Caco-2 (cell line): ENCODE data around the gene REPIN1. TPM values are rescaled to one million over a fixed set of nuclear protein-coding genes. Genes with fewer than 3 reads are reported as not detected.
"Not testable (repeated sequence)": the region's sequence is repeated elsewhere in the genome, so short reads cannot be mapped to it uniquely, and the experiment has no call there.

ENCODE experiments used
- BruUV-seq: library from RNA; stranded (reverse); fragments of 400-500 nt; replicated peaks from 2 replicates; lab custom pipeline; 2021; lab: Mats Ljungman, UMichigan
- CTCF ChIA-PET: fragments of 300-600 bp; sonication (Branson Sonifier 250); formaldehyde crosslinking; loops from one replicate; lab custom pipeline; 2022; ENCODE audit warnings: antibody characterized with exemption; lab: Charles Lee
- POLR2A ChIA-PET: fragments of 300-600 bp; sonication (Branson Sonifier 250); formaldehyde crosslinking; loops from one replicate; lab custom pipeline; 2022; ENCODE audit warnings: antibody characterized with exemption; lab: Charles Lee
- DNase-seq, 2 experiments: peaks; one replicate each; pipeline versions ENCODE4 v3.0.0 to v3.0.0-alpha.2; 2020 to 2022
- H3K27me3 ChIP-seq: replicated peaks from 2 replicates; pipeline ENCODE4 v1.6.0; 2011; ENCODE audit warnings: low read length; ENCODE audit not compliant: control insufficient read depth, insufficient read depth
- H3K36me3 ChIP-seq: 2 replicates; pipeline ENCODE4 v1.5.1; 2011; ENCODE audit warnings: low read length; ENCODE audit not compliant: control insufficient read depth, insufficient read depth
- H3K4me1 ChIP-seq: fragments of 250-450 bp; sonication (Bioruptor Pico); 2 replicates; pipeline ENCODE4 v1.5.1; 2020; ENCODE audit warnings: mild to moderate bottlenecking
- H3K4me3 ChIP-seq: 2 replicates; pipeline ENCODE4 v1.5.1; 2011; ENCODE audit warnings: low read depth, mild to moderate bottlenecking, control low read depth, low read length
- H3K9me3 ChIP-seq: fragments of 250-450 bp; sonication (Bioruptor Pico); 2 replicates; pipeline ENCODE4 v1.5.1; 2020; ENCODE audit warnings: mild to moderate bottlenecking, moderate library complexity
- H3K27ac Mint-ChIP-seq: one replicate; pipeline ENCODE4 v1.8.0; 2022; ENCODE audit warnings: mixed read lengths; ENCODE audit not compliant: unreplicated experiment
- H3K27me3 Mint-ChIP-seq: one replicate; pipeline ENCODE4 v1.8.0; 2022; ENCODE audit warnings: mixed read lengths; ENCODE audit not compliant: insufficient read depth, unreplicated experiment
- H3K36me3 Mint-ChIP-seq: one replicate; pipeline ENCODE4 v1.8.0; 2022; ENCODE audit warnings: mild to moderate bottlenecking, mixed read lengths; ENCODE audit not compliant: insufficient read depth, unreplicated experiment
- H3K4me1 Mint-ChIP-seq: one replicate; pipeline ENCODE4 v1.8.0; 2022; ENCODE audit warnings: low read depth, mixed read lengths; ENCODE audit not compliant: unreplicated experiment
- H3K4me3 Mint-ChIP-seq: one replicate; pipeline ENCODE4 v1.8.0; 2022; ENCODE audit warnings: mild to moderate bottlenecking, moderate library complexity, mixed read lengths; ENCODE audit not compliant: unreplicated experiment
- H3K9me3 Mint-ChIP-seq: one replicate; pipeline ENCODE4 v1.8.0; 2022; ENCODE audit warnings: mixed read lengths; ENCODE audit not compliant: unreplicated experiment
- intact Hi-C: fragments of 100-400 bp; cut with micrococcal nuclease; formaldehyde crosslinking; loops from one replicate; pipeline ENCODE4 v1.10.0; 2022; ENCODE audit not compliant: unreplicated experiment
- total RNA-seq: library from RNA; stranded (reverse); gene quantifications from 2 replicates; pipeline ENCODE4 v1.2.3, GENCODE V29; 2022
- TF ChIP-seq, protein P1 (sequence below), 2 experiments: fragments of 200-600 bp in 1 of 2; IDR thresholded peaks; 1 replicate in 1 of 2; 2 replicates in 1 of 2; pipeline versions ENCODE4 v1.5.1 to v1.8.0; 2011 to 2022; ENCODE audit warnings: antibody characterized with exemption in 1 of 2, control low read depth in 1 of 2, inconsistent platforms in 1 of 2, low read depth in 1 of 2, low read length in 1 of 2, mild to moderate bottlenecking in 1 of 2, moderate library complexity in 1 of 2; ENCODE audit not compliant: insufficient read depth in 1 of 2, severe bottlenecking in 1 of 2, unreplicated experiment in 1 of 2

Gene REPIN1
- total RNA-seq, 1 experiment from 2014 or later, result 148 TPM

DNA sequence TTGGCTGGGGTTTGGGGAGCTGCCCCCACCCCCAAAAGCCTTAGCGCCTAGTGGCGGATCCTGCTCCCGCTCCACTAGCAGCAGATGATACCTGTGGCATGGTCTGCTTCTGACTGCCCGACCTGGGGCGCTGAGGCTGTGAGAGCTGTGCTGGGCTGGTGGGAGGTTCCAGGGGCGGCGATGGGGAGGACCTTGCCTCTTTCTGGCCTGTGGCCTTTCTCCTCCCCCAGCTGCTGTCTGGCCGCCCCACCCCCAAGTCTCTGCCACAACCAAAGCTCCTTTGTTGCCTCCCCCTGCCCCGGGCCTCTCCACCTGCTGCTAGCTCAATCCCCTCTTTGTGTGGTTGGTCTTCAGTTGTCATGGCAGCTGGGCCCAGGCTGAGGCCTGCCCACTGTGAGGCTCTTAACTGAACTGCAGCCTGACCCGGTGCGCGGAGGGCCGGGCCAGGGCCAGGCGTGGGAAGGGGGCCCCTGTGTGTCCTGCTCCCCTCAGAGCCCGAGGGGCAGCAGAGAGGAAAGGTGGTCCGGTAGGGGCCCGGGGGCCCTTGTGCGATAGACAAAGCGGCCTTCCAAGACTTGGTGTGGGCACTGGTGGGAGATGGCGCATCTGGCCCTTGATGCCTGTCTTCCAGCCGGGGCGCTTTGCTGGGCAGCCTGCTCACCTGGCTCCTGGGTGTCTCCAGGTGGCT, 15.2 kb downstream of the REPIN1 start:
- Mint-ChIP-seq H3K9me3 (no peaks in the 10 kb centered on the region), H3K4me1 (peaks cover 27% of the 10 kb centered on the region), H3K4me3 (no peak overlapping the region), H3K36me3 (peaks cover 11% of the 10 kb centered on the region), H3K27ac (peak overlapping the region; percentile 93), H3K27me3 (no peaks in the 10 kb centered on the region)
- BruUV-seq, result no TSS peak
- intact Hi-C loops, result loop anchor here (1.0 kb wide), 1 partner anchor 21 kb away; a partner anchor contains a TSS
- Histone ChIP-seq H3K36me3 (no peaks in the 10 kb centered on the region), H3K9me3 (no peaks in the 10 kb centered on the region), H3K4me1 (peaks cover 42% of the 10 kb centered on the region), H3K27me3 (no peaks in the 10 kb centered on the region), H3K4me3 (no peak overlapping the region)
- TF ChIP-seq, protein P1, sequence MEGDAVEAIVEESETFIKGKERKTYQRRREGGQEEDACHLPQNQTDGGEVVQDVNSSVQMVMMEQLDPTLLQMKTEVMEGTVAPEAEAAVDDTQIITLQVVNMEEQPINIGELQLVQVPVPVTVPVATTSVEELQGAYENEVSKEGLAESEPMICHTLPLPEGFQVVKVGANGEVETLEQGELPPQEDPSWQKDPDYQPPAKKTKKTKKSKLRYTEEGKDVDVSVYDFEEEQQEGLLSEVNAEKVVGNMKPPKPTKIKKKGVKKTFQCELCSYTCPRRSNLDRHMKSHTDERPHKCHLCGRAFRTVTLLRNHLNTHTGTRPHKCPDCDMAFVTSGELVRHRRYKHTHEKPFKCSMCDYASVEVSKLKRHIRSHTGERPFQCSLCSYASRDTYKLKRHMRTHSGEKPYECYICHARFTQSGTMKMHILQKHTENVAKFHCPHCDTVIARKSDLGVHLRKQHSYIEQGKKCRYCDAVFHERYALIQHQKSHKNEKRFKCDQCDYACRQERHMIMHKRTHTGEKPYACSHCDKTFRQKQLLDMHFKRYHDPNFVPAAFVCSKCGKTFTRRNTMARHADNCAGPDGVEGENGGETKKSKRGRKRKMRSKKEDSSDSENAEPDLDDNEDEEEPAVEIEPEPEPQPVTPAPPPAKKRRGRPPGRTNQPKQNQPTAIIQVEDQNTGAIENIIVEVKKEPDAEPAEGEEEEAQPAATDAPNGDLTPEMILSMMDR (IDR thresholded peaks at IDR 0.05; ENCODE audit: insufficient read depth in 1 of 2, low read depth in 1 of 2, low read length in 1 of 2, severe bottlenecking in 1 of 2, unreplicated experiment in 1 of 2), result no peak
- POLR2A ChIA-PET, result interaction anchor here (0.8 kb wide), 1 partner anchor 21 kb away, joined by 4 read pairs; a partner anchor contains a TSS
- CTCF ChIA-PET, result no interaction called here
- DNase-seq, result peak; percentile 74 to 83

DNA sequence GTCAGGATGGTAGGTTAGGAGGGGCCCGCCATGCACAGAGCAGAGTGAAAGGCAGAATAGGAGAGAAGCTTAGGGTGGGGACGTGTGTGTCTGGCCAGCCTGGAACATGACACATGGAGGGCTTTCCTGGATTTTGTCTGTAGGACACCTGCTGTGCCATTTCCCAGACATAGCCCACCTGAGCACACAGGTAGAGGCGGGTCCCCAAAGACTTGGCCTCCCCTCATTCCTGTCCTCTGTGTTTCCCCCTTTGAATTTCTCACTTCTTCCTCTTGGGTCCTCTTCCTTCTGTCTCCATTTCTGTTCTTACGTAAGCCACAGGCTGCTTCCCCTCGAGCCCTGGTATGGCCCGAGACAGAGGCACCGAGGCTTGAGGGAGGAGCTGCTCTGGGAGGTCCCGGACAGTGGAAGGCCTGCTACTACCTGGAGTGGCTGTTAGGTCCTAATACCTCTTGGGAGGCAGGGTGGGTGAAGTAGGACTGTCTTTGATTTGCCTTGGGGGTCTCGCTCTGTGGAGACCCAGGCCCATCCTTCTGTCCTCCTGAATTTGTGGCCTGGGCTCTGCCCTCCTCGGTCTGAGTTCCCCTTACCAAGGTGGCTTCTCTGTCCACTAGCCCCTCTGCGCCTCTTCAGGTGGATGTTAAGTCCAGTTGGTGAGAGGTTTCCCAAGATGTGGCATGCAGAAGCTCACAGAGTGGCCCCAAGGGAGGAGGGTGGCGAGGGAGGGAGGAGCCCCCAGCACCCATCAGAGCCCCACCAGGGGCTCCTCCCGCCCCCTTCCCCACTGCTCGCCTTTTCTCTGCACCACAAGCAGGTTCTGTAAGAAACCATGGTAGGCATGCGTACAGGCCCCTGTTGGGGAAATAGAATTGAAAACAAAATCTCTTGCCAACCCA, 16.0 kb downstream of the REPIN1 start:
- no peaks in the 10 kb centered on the region; the same call in 1 of the 2 replicates for H3K36me3 ChIP-seq
- no TSS peak for BruUV-seq

DNA sequence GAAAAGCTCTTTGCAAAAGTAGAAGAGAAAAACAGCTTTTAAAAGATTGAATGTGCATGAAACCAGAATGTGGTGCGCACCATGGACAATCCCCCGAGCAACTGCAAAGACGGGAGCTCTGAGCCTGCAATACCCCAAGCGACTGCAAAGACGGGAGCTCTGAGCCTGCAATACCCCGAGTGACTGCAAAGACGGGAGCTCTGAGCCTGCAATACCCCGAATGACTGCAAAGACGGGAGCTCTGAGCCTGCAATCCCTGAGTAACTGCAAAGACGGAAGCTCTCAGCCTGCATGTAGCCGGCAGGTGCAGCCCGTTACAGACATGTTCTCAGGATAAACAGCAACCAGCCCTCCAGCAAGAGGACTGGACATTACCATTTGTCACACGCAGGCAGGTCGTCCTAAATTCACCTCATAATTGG, 16.7 kb downstream of the REPIN1 start:
- Mint-ChIP-seq H3K4me1 (peaks cover 18% of the 10 kb centered on the region), H3K36me3 (peaks cover 5% of the 10 kb centered on the region), H3K27me3 (no peaks in the 10 kb centered on the region), H3K4me3 (no peak overlapping the region), H3K27ac (no peak overlapping the region), H3K9me3 (no peaks in the 10 kb centered on the region)
- Histone ChIP-seq H3K4me3 (no peak overlapping the region), H3K4me1 (peaks cover 36% of the 10 kb centered on the region), H3K36me3 (no peaks in the 10 kb centered on the region; the same call in 1 of the 2 replicates), H3K27me3 (no peaks in the 10 kb centered on the region), H3K9me3 (no peaks in the 10 kb centered on the region)
- TF ChIP-seq, protein P1 (IDR thresholded peaks at IDR 0.05; ENCODE audit: insufficient read depth in 1 of 2, low read depth in 1 of 2, low read length in 1 of 2, severe bottlenecking in 1 of 2, unreplicated experiment in 1 of 2), result no peak
- ChIA-PET POLR2A (no interaction called here), CTCF (no interaction called here)
- intact Hi-C loops, result no loop called here
- no TSS peak for BruUV-seq
- no peak for DNase-seq

More for the DNA sequence above, 16.0 kb downstream of the REPIN1 start:
- no peaks in the 10 kb centered on the region for H3K27me3 ChIP-seq
- H3K4me3 ChIP-seq, result no peak overlapping the region
- TF ChIP-seq, protein P1 (IDR thresholded peaks at IDR 0.05; ENCODE audit: insufficient read depth in 1 of 2, low read depth in 1 of 2, low read length in 1 of 2, severe bottlenecking in 1 of 2, unreplicated experiment in 1 of 2), result no peak
- peaks cover 8% of the 10 kb centered on the region for H3K36me3 Mint-ChIP-seq
- ChIA-PET POLR2A (no interaction called here), CTCF (no interaction called here)
- H3K9me3 ChIP-seq, result no peaks in the 10 kb centered on the region
- no peak for DNase-seq
- H3K9me3 Mint-ChIP-seq, result no peaks in the 10 kb centered on the region
- intact Hi-C loops, result no loop called here
- peak overlapping the region; percentile 93 for H3K27ac Mint-ChIP-seq
- no peak overlapping the region for H3K4me3 Mint-ChIP-seq
- H3K4me1 Mint-ChIP-seq, result peaks cover 25% of the 10 kb centered on the region
- peaks cover 42% of the 10 kb centered on the region for H3K4me1 ChIP-seq
- H3K27me3 Mint-ChIP-seq, result no peaks in the 10 kb centered on the region

DNA sequence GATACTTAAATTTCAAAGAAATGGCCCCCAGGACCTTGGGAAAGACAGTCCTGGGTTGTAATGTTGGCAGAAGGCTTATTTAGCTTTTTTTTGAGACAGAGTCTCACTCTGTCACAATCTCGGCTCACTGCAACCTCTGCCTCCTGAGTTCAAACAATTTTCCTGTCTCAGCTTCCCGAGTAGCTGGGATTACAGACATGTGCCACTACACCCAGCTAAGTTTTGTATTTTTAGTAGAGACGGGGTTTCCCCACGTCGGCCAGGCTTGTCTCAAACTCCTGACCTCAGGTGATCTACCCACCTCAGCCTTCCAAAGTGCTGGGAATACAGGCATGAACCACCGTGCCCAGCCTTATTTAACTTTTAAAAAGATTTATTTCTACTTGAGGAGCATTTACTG, 17.3 kb downstream of the REPIN1 start:
- H3K36me3 ChIP-seq, H3K4me3 ChIP-seq, H3K27me3 ChIP-seq, H3K27me3 Mint-ChIP-seq, H3K27ac Mint-ChIP-seq, intact Hi-C loops, H3K36me3 Mint-ChIP-seq, DNase-seq, H3K9me3 ChIP-seq, CTCF ChIA-PET, POLR2A ChIA-PET, H3K9me3 Mint-ChIP-seq, BruUV-seq, H3K4me3 Mint-ChIP-seq: not testable (repeated sequence)
- peaks cover 15% of the 10 kb centered on the region for H3K4me1 Mint-ChIP-seq
- peaks cover 31% of the 10 kb centered on the region for H3K4me1 ChIP-seq
